ENCODE data around the gene DCST1.

Gene DCST1

GRCh38 chr1:155093911-155094621 is 60.4 kb downstream of the DCST1 start:
- peak; percentile 97 for DNase-seq

DNA sequence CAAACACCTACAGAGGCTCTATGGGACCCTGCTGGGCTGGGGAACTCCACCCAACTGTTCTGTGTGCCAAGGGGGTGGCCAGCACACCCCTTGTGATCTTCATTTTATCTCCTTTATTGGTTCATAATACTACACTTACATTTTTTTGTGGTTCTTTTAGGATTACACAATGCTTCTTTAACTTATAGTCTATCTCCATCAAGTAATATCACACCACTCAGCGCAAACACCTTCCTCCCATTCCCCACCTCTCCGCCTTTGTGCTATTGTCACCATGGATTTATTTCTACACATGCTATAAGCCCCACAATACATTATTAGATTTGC is 61.0 kb downstream of the DCST1 start:
- DNase-seq, result no peak

DNA sequence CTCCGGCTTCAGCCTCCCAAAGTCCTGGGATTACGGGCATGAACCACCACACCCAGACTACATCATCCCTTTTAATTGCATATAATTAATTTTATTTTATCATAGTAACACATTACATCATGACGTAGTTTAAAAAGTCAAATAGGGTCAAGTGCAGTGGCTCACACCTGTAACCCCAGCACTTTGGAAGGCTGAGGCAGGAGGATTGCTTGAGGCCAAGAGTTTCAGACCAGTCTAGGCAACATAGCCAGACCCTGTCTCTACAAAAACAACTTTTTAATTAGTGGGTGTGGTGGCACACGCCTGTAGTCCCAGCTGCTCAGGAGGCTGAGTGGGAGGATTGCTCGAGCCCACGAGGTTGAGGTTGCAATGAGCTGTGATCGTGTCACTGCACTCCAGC is 65.7 kb downstream of the DCST1 start:
- DNase-seq, result no peak
